OCI-LY1 (cell line): Measurements from ENCODE around the gene TPSAB1.
"Not testable (repeated sequence)": the region's sequence is repeated elsewhere in the genome, so short reads cannot be mapped to it uniquely, and the experiment has no call there.

ENCODE experiments used
- H2AFZ ChIP-seq: fragments of 200-600 bp; sonication (generic), shearing (Covaris generic); 2 replicates; pipeline ENCODE4 v1.6.0; 2014; ENCODE audit warnings: antibody characterized with exemption, mild to moderate bottlenecking, low read length
- H3F3A ChIP-seq: fragments of 200-600 bp; sonication (generic), shearing (Covaris generic); 2 replicates; pipeline ENCODE4 v1.6.0; 2014; ENCODE audit warnings: mild to moderate bottlenecking, antibody characterized with exemption, low read length, moderate library complexity; ENCODE audit not compliant: insufficient read depth
- H3K27ac ChIP-seq: fragments of 200-600 bp; sonication (generic); 2 replicates; pipeline ENCODE4 v1.5.1; 2014; ENCODE audit warnings: low read length, mixed run types, mild to moderate bottlenecking, low read depth; ENCODE audit not compliant: poor library complexity, severe bottlenecking
- H3K27me3 ChIP-seq: fragments of 200-600 bp; sonication (generic); 2 replicates; pipeline ENCODE4 v1.6.0; 2014; ENCODE audit warnings: antibody characterized with exemption, mild to moderate bottlenecking, low read length, moderate library complexity; ENCODE audit not compliant: insufficient read depth
- H3K36me3 ChIP-seq: fragments of 200-600 bp; sonication (generic); 2 replicates; pipeline ENCODE4 v1.6.1; 2014; ENCODE audit warnings: mild to moderate bottlenecking, antibody characterized with exemption, low read length, moderate library complexity, mixed read lengths; ENCODE audit not compliant: insufficient read depth
- H3K4me1 ChIP-seq: fragments of 200-600 bp; sonication (generic); 2 replicates; pipeline ENCODE4 v1.5.1; 2014; ENCODE audit warnings: mild to moderate bottlenecking, low read length, moderate library complexity; ENCODE audit not compliant: insufficient read depth, severe bottlenecking
- H3K4me2 ChIP-seq: fragments of 200-600 bp; sonication (generic), shearing (Covaris generic); 2 replicates; pipeline ENCODE4 v1.6.1; 2014; ENCODE audit warnings: low read length
- H3K4me3 ChIP-seq: fragments of 200-600 bp; sonication (generic); 2 replicates; pipeline ENCODE4 v1.5.1; 2014; ENCODE audit warnings: low read length, low read depth, mild to moderate bottlenecking, mixed read lengths; ENCODE audit not compliant: poor library complexity, severe bottlenecking
- H3K79me2 ChIP-seq: fragments of 200-600 bp; shearing (Covaris generic); 2 replicates; pipeline ENCODE4 v1.6.1; 2016; ENCODE audit warnings: mixed run types, low read length, mixed read lengths; ENCODE audit not compliant: insufficient read depth
- H3K9ac ChIP-seq: fragments of 200-600 bp; sonication (generic), shearing (Covaris generic); 2 replicates; pipeline ENCODE4 v1.6.1; 2014; ENCODE audit warnings: mild to moderate bottlenecking, low read length, mixed read lengths
- H3K9me2 ChIP-seq: fragments of 200-600 bp; sonication (generic), shearing (Covaris generic); 2 replicates; pipeline ENCODE4 v1.6.1; 2014; ENCODE audit warnings: low read depth, mild to moderate bottlenecking, low read length, mixed read lengths
- H3K9me3 ChIP-seq: fragments of 200-600 bp; shearing (Covaris generic); 2 replicates; pipeline ENCODE4 v1.6.1; 2014; ENCODE audit warnings: low read length, mixed read lengths
- H4K20me1 ChIP-seq: fragments of 200-600 bp; sonication (generic), shearing (Covaris generic); 2 replicates; pipeline ENCODE4 v1.6.0; 2016; ENCODE audit warnings: mild to moderate bottlenecking, low read length; ENCODE audit not compliant: insufficient read depth
- EZH2 ChIP-seq: fragments of 200-600 bp; sonication (generic), shearing (Covaris generic); IDR thresholded peaks from 2 replicates; pipeline ENCODE4 v1.8.0; 2017; ENCODE audit warnings: borderline replicate concordance, mixed run types, mild to moderate bottlenecking, antibody characterized with exemption, low read length, moderate library complexity, mixed read lengths
- TF ChIP-seq, protein P1 (sequence below): fragments of 200-600 bp; sonication (generic), shearing (Covaris generic); IDR thresholded peaks from 2 replicates; pipeline ENCODE4 v1.5.1; 2017; ENCODE audit warnings: mild to moderate bottlenecking, antibody characterized with exemption, low read length, moderate library complexity, mixed read lengths

Gene TPSAB1

DNA sequence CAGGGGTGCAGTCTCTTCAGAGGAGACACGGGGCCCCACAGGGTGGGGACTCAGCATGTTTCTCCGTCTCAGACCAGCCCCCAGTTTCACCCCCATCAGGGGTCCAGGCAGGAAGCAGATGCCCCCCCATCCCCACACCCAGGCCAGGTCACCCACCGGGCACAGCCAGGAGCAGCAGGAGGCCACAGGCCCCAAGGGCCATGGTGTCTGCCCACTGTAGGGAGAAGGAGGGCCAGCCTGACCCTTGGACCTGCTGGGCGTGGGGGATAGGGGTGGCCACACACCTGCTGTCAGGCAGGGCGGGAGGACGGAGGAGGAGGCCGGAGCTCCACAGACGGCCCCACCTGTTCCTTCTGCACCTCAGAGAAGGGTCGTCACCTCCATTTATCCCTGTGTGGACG, 15.5 kb upstream of the TPSAB1 start, which contains the start of gene TPSG1:
TPSG1 (minus strand) TSS at position 218 of the 401 bp plus-strand sequence; CDS start at position 202, 16 bp downstream.
- H4K20me1 ChIP-seq, result no peaks in the 10 kb centered on the region
- H3K9me3 ChIP-seq, result no peaks in the 10 kb centered on the region
- H3K4me1 ChIP-seq, result no peaks in the 10 kb centered on the region
- 0 out of 2 replicates have a peak, but pooled peaks cover 3% of the 10 kb centered on the region for H3K27me3 ChIP-seq
- H2AFZ ChIP-seq, result no peak within 1 kb of the TSS
- H3K4me2 ChIP-seq, result no peak within 1 kb of the TSS
- H3K9me2 ChIP-seq, result no peaks in the 10 kb centered on the region
- no peak within 1 kb of the TSS for H3K9ac ChIP-seq
- H3K4me3 ChIP-seq, result no peak within 1 kb of the TSS
- H3F3A ChIP-seq, result no peaks in the 10 kb centered on the region
- no peaks in the 10 kb centered on the region for H3K36me3 ChIP-seq
- H3K79me2 ChIP-seq, result no peaks in the 10 kb centered on the region
- no peak within 1 kb of the TSS for H3K27ac ChIP-seq
- TF ChIP-seq, protein P1, sequence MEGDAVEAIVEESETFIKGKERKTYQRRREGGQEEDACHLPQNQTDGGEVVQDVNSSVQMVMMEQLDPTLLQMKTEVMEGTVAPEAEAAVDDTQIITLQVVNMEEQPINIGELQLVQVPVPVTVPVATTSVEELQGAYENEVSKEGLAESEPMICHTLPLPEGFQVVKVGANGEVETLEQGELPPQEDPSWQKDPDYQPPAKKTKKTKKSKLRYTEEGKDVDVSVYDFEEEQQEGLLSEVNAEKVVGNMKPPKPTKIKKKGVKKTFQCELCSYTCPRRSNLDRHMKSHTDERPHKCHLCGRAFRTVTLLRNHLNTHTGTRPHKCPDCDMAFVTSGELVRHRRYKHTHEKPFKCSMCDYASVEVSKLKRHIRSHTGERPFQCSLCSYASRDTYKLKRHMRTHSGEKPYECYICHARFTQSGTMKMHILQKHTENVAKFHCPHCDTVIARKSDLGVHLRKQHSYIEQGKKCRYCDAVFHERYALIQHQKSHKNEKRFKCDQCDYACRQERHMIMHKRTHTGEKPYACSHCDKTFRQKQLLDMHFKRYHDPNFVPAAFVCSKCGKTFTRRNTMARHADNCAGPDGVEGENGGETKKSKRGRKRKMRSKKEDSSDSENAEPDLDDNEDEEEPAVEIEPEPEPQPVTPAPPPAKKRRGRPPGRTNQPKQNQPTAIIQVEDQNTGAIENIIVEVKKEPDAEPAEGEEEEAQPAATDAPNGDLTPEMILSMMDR, result no peak
- TF ChIP-seq EZH2, result no peak

DNA sequence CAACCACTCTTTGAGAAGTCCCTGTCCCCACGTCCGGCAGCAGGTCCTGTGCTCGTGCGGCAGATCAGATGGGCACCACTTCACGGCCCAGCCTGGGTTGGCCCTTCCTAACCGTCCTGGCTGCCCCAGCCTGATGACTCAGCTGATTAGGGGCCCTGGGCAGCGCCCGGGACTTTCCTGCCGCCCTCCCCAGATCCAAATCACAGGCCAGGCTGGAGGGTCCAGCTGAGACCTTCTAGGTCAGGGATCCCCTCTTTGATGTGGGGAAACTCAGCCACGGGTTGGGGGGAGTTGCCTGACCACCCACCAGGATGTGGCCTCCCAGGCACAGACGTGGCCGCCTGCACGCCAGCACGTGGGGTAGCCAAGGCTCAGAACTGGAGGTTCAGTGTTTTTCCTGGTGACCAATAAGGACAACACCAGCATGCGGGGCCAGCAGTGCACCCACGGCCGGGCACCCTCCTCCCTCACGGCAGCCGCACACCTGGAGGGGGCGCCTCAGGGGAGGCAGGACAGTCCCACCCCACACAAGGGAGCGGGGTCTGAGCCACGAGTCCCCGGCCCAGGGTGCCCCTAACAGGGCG, 14.7 kb upstream of the TPSAB1 start:
- not testable (repeated sequence) for H3K9ac ChIP-seq, H3K4me2 ChIP-seq

DNA sequence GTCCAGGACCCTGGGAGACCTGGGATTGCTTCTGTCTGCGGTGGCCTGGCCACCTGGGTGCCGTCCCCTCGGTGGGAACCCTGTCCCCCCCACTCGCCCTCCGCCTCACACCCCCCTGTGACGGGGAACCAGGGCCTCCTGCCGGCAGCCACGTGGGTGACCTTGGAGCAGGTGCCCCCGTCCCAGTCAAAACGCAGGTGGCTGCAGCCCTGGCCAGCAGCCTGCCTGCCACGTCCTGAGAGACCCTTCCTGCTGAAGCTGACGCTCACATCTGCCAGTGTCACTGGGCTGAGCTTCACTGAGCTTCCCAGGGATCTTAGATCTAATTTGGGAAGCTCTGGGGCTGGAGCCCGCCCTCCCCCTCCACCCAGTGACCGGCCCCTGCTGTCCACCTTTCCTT, 13.8 kb upstream of the TPSAB1 start:
- not testable (repeated sequence) for H3K4me3 ChIP-seq, H3K4me1 ChIP-seq, H3K79me2 ChIP-seq, H2AFZ ChIP-seq, H3K9ac ChIP-seq, H3K4me2 ChIP-seq, H3K27me3 ChIP-seq, H4K20me1 ChIP-seq, H3K27ac ChIP-seq, H3F3A ChIP-seq, H3K9me2 ChIP-seq, H3K9me3 ChIP-seq, H3K36me3 ChIP-seq

More for the DNA sequence above, 14.7 kb upstream of the TPSAB1 start:
- not testable (repeated sequence) for H3K9me3 ChIP-seq, H3K79me2 ChIP-seq, H3F3A ChIP-seq, H3K27ac ChIP-seq, H2AFZ ChIP-seq, H3K4me3 ChIP-seq, H3K9me2 ChIP-seq, H3K27me3 ChIP-seq, H4K20me1 ChIP-seq, H3K4me1 ChIP-seq, H3K36me3 ChIP-seq

GRCh38 chr16:1228227-1228626, 12.3 kb upstream of the TPSAB1 start:
- H3K9ac ChIP-seq, H3F3A ChIP-seq, H4K20me1 ChIP-seq, H3K4me1 ChIP-seq, H3K4me2 ChIP-seq, H3K27me3 ChIP-seq, H3K9me2 ChIP-seq, H3K79me2 ChIP-seq, H3K9me3 ChIP-seq, H3K4me3 ChIP-seq, H3K36me3 ChIP-seq, H3K27ac ChIP-seq, H2AFZ ChIP-seq: not testable (repeated sequence)

- not testable (repeated sequence) for H3K4me3 ChIP-seq, H3K9me3 ChIP-seq, H3K9me2 ChIP-seq, H3K27me3 ChIP-seq, H2AFZ ChIP-seq, H3F3A ChIP-seq, H3K4me1 ChIP-seq, H3K4me2 ChIP-seq, H3K27ac ChIP-seq, H3K36me3 ChIP-seq, H4K20me1 ChIP-seq, H3K9ac ChIP-seq, H3K79me2 ChIP-seq
These were observed 11.0 kb upstream of the TPSAB1 start for GRCh38 chr16:1229476-1229875.

DNA sequence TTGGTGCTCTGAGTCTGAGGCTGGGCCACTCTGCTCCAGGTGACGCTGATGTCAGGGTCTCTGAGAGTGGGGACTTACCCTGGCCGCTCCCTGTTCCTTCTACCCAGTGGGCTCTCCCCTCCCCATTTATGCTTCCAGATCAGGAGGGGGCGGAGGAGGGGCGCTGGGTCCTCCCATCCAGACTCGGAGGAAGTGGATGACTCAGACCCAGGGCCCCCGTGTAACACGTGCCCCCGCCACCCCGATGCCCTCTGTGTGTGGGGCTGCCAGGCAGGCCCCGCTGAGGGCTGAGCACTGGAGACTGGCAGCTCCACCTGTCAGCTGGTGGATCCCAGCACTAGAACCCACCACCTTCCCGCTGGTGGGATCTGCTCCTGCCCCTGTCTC, 10.4 kb upstream of the TPSAB1 start, which contains the start of gene TPSB2:
TPSB2 (minus strand) TSS at position 101 of the 387 bp plus-strand sequence. CDS start 233 bp downstream, outside the sequence.
- not testable (repeated sequence) for H3K4me1 ChIP-seq, H3K9ac ChIP-seq, H3F3A ChIP-seq, H3K36me3 ChIP-seq, H4K20me1 ChIP-seq, H3K9me3 ChIP-seq, H3K27me3 ChIP-seq, H3K4me2 ChIP-seq, H2AFZ ChIP-seq, H3K79me2 ChIP-seq, H3K9me2 ChIP-seq, H3K4me3 ChIP-seq, H3K27ac ChIP-seq
